H1 (cell line): ENCODE data around the gene ZFAND3. TPM values are rescaled to one million over a fixed set of nuclear protein-coding genes. Genes with fewer than 3 reads are reported as not detected.

Experiments
- CTCF ChIA-PET: fragments of 300-600 bp; sonication (Branson Sonifier 250); formaldehyde crosslinking; loops from one replicate; lab custom pipeline; 2021; ENCODE audit not compliant: partially characterized antibody; lab: Charles Lee
- POLR2A ChIA-PET: fragments of 300-600 bp; sonication (Branson Sonifier 250); formaldehyde crosslinking; loops from one replicate; lab custom pipeline; 2021; ENCODE audit warnings: inconsistent platforms; ENCODE audit not compliant: partially characterized antibody; lab: Charles Lee
- DNase-seq, 2 experiments: peaks; one replicate each; pipeline versions ENCODE4 v3.0.0 to v3.0.0-alpha.2; 2010 to 2022; ENCODE audit warnings: low spot score in 2 of 2, low read depth in 1 of 2, mixed read lengths in 1 of 2
- FAIRE-seq: peaks from 2 replicates; lab custom pipeline; 2011; peaks lifted over from hg19 to GRCh38; lab: Jason Lieb, UNC
- H2AFZ ChIP-seq: 2 replicates; pipeline ENCODE4 v1.8.1; 2012; ENCODE audit warnings: low read length, inconsistent platforms
- H2AK5ac ChIP-seq: 2 replicates; pipeline ENCODE4 v1.6.1; 2013; ENCODE audit warnings: low read depth, low read length
- H2BK120ac ChIP-seq: replicated peaks from 2 replicates; pipeline ENCODE3; 2013; ENCODE audit warnings: low read depth, low read length, inconsistent platforms
- H2BK12ac ChIP-seq: 2 replicates; pipeline ENCODE4 v1.6.1; 2013; ENCODE audit warnings: low read depth, low read length
- H2BK15ac ChIP-seq: 2 replicates; pipeline ENCODE4 v1.6.1; 2013; ENCODE audit warnings: low read length
- H2BK20ac ChIP-seq: 2 replicates; pipeline ENCODE4 v1.6.1; 2013; ENCODE audit warnings: low read length
- H2BK5ac ChIP-seq: 2 replicates; pipeline ENCODE4 v1.6.1; 2013; ENCODE audit warnings: low read depth, low read length
- H3K14ac ChIP-seq: 2 replicates; pipeline ENCODE4 v1.6.1; 2013; ENCODE audit warnings: inconsistent platforms; ENCODE audit not compliant: insufficient read length
- H3K18ac ChIP-seq: 2 replicates; pipeline ENCODE4 v1.6.1; 2013; ENCODE audit warnings: low read length; ENCODE audit errors: extremely low read depth
- H3K23ac ChIP-seq: 2 replicates; pipeline ENCODE4 v1.6.1; 2013; ENCODE audit warnings: inconsistent platforms; ENCODE audit not compliant: insufficient read length
- H3K23me2 ChIP-seq: 2 replicates; pipeline ENCODE4 v1.6.1; 2013; ENCODE audit warnings: low read depth, low read length
- H3K27ac ChIP-seq: 2 replicates; pipeline ENCODE4 v1.6.1; 2011; ENCODE audit warnings: low read depth, low read length, inconsistent platforms
- H3K27me3 ChIP-seq, 4 experiments: replicated peaks in 1 of 4; 1 replicate in 1 of 4; 2 replicates in 3 of 4; pipeline versions ENCODE4 v1.6.1 to v1.8.1; 2011 to 2013; ENCODE audit warnings: low read length in 3 of 4, mild to moderate bottlenecking in 3 of 4, inconsistent platforms in 2 of 4, mixed read lengths in 2 of 4, moderate library complexity in 1 of 4; ENCODE audit not compliant: control insufficient read depth in 3 of 4, insufficient read depth in 3 of 4; ENCODE audit errors: extremely low read depth in 1 of 4
- H3K36me3 ChIP-seq, 4 experiments: 2 replicates each; pipeline versions ENCODE4 v1.6.1 to v1.8.1; 2011 to 2013; ENCODE audit warnings: mild to moderate bottlenecking in 4 of 4, low read length in 3 of 4, moderate library complexity in 2 of 4, control low read depth in 1 of 4, inconsistent platforms in 1 of 4; ENCODE audit not compliant: insufficient read depth in 4 of 4, control insufficient read depth in 2 of 4
- H3K4ac ChIP-seq: replicated peaks from 2 replicates; pipeline ENCODE3; 2013; ENCODE audit warnings: low read length, low read depth, mixed read lengths, inconsistent platforms; ENCODE audit not compliant: insufficient read length
- H3K4me1 ChIP-seq, 4 experiments: replicated peaks in 1 of 4; 1 replicate in 1 of 4; 2 replicates in 3 of 4; pipeline versions ENCODE4 v1.6.1 to v1.8.1; 2011 to 2013; ENCODE audit warnings: low read length in 3 of 4, inconsistent platforms in 2 of 4, mixed read lengths in 1 of 4; ENCODE audit not compliant: insufficient read depth in 4 of 4, control insufficient read depth in 3 of 4
- H3K4me2 ChIP-seq, 2 experiments: 2 replicates each; pipeline versions ENCODE4 v1.6.1 to v1.8.1; 2011 to 2013; ENCODE audit warnings: low read depth in 2 of 2, low read length in 2 of 2, control low read depth in 1 of 2, inconsistent platforms in 1 of 2, mild to moderate bottlenecking in 1 of 2; ENCODE audit not compliant: insufficient read depth in 1 of 2
- H3K4me3 ChIP-seq, 4 experiments: fragments of 200-600, 300-600 bp in 1 of 4; sonication (generic), shearing (Covaris generic), sonication (Bioruptor Twin) in 1 of 4; 2 replicates each; pipeline versions ENCODE4 v1.5.1 to v1.8.1; 2011 to 2016; ENCODE audit warnings: low read length in 4 of 4, low read depth in 3 of 4, control low read depth in 2 of 4, inconsistent platforms in 2 of 4, mild to moderate bottlenecking in 2 of 4, mixed read lengths in 1 of 4, moderate library complexity in 1 of 4; ENCODE audit not compliant: insufficient read depth in 2 of 4; ENCODE audit errors: extremely low read depth in 1 of 4
- H3K56ac ChIP-seq: replicated peaks from 2 replicates; pipeline ENCODE3; 2013; ENCODE audit warnings: low read depth, mild to moderate bottlenecking, mixed read lengths, low read length, inconsistent platforms; ENCODE audit not compliant: insufficient read length
- H3K79me1 ChIP-seq: 2 replicates; pipeline ENCODE4 v1.6.1; 2013; ENCODE audit warnings: low read depth, low read length, control low read depth
- H3K79me2 ChIP-seq, 2 experiments: 2 replicates each; pipeline versions ENCODE4 v1.6.1 to v1.8.1; 2012 to 2013; ENCODE audit warnings: low read length in 2 of 2, mild to moderate bottlenecking in 2 of 2, inconsistent platforms in 1 of 2; ENCODE audit not compliant: insufficient read depth in 2 of 2, control insufficient read depth in 1 of 2
- H3K9ac ChIP-seq, 4 experiments: replicated peaks in 1 of 4; 1 replicate in 1 of 4; 2 replicates in 3 of 4; pipeline versions ENCODE4 v1.6.1 to v1.8.1; 2011 to 2013; ENCODE audit warnings: low read depth in 3 of 4, low read length in 3 of 4, control low read depth in 2 of 4, mild to moderate bottlenecking in 2 of 4, moderate library complexity in 2 of 4, inconsistent platforms in 1 of 4; ENCODE audit errors: extremely low read depth in 1 of 4
- H3K9me3 ChIP-seq, 2 experiments: 2 replicates each; pipeline versions ENCODE4 v1.6.1 to v1.8.1; 2012 to 2013; ENCODE audit warnings: mild to moderate bottlenecking in 2 of 2, moderate library complexity in 2 of 2, control low read depth in 1 of 2, inconsistent platforms in 1 of 2, low read depth in 1 of 2, low read length in 1 of 2, mixed read lengths in 1 of 2; ENCODE audit not compliant: insufficient read depth in 2 of 2
- H4K20me1 ChIP-seq, 2 experiments: replicated peaks in 1 of 2; 2 replicates each; pipeline versions ENCODE3 to v1.8.1; 2011 to 2013; ENCODE audit warnings: inconsistent platforms in 2 of 2, low read length in 2 of 2, mild to moderate bottlenecking in 1 of 2; ENCODE audit not compliant: insufficient read depth in 2 of 2, control insufficient read depth in 1 of 2
- H4K5ac ChIP-seq: 2 replicates; pipeline ENCODE4 v1.6.1; 2013; ENCODE audit warnings: low read length, low read depth, mixed read lengths, inconsistent platforms; ENCODE audit not compliant: insufficient read length
- H4K8ac ChIP-seq: 2 replicates; pipeline ENCODE4 v1.8.0; 2013; ENCODE audit warnings: mild to moderate bottlenecking, moderate library complexity, low read length, inconsistent platforms; ENCODE audit not compliant: insufficient read depth; ENCODE audit errors: extremely low read depth
- H4K91ac ChIP-seq: replicated peaks from 2 replicates; pipeline ENCODE3; 2013; ENCODE audit warnings: low read length, mixed read lengths, inconsistent platforms; ENCODE audit not compliant: insufficient read length
- EGR1 ChIP-seq: IDR thresholded peaks from 2 replicates; pipeline ENCODE4 v1.6.1; 2011; ENCODE audit warnings: low read depth, low read length, borderline replicate concordance
- NRF1 ChIP-seq: IDR thresholded peaks from 2 replicates; pipeline ENCODE4 v1.6.1; 2011; ENCODE audit warnings: mild to moderate bottlenecking, low read depth, low read length, improper control_type of control experiment
- SP2 ChIP-seq: IDR thresholded peaks from 2 replicates; pipeline ENCODE4 v1.6.1; 2012; ENCODE audit warnings: mild to moderate bottlenecking, low read length, inconsistent platforms
- TCF12 ChIP-seq: IDR thresholded peaks from 2 replicates; pipeline ENCODE4 v1.6.1; 2011; ENCODE audit warnings: low read depth, mild to moderate bottlenecking, low read length
- WGBS, 2 experiments: shearing (Covaris generic) in 1 of 2; methylation state at CpG; one replicate each; pipeline versions ENCODE4 v1.1.6 to v1.1.7; 2013 to 2015; ENCODE audit warnings: low lambda C conversion rate in 2 of 2, mixed read lengths in 2 of 2, inconsistent platforms in 1 of 2, low coverage in 1 of 2, missing lambda C conversion rate in 1 of 2; ENCODE audit not compliant: insufficient replicate concordance in 2 of 2, insufficient coverage in 1 of 2, insufficient read length in 1 of 2; ENCODE audit errors: extremely low coverage in 1 of 2, missing lambda C conversion rate in 1 of 2; 5-methylcytosine and 5-hydroxymethylcytosine counted together
- polyA plus RNA-seq, 7 experiments: library from polyadenylated mRNA; depleted of rRNA in 3 of 7; stranded (reverse) in 5 of 7; unstranded in 2 of 7; fragments of >200 nt in 5 of 7; fragments of 200-250 nt in 2 of 7; gene quantifications; 1 replicate in 5 of 7; 2 replicates in 1 of 7; 4 replicates in 1 of 7; pipeline versions ENCODE4 v1.2.1 to v1.2.3, GENCODE V29; 2011 to 2013; ENCODE audit warnings: missing spikeins in 2 of 7, mixed read lengths in 2 of 7
- total RNA-seq: library from RNA; stranded (reverse); fragmentation: NEBNext Ultra II Directional; extraction: Animal tissue kit (Norgen Biotek cat#: 25700); gene quantifications from 2 replicates; pipeline ENCODE4 v1.2.1, GENCODE V29; 2021

The ZFAND3 gene
- total and polyA plus RNA-seq, 2 of the 8 experiments (the other 6 are each of a cell fraction or from before 2014, with no cell fraction given): 13.0 to 51.3 TPM

GRCh38 chr6:38055203-38055589, 235.7 kb downstream of the ZFAND3 start:
- Histone ChIP-seq H3K27ac (no peak overlapping the region), H2BK120ac (no peak overlapping the region), H4K8ac (no peak overlapping the region), H3K36me3 (no peaks in the 10 kb centered on the region), H3K79me2 (0 out of 4 replicates have a peak, but pooled peaks cover 0 to 6% of the 10 kb centered on the region in 2 experiments), H3K9me3 (no peaks in the 10 kb centered on the region), H2BK5ac (no peak overlapping the region), H2BK15ac (no peak overlapping the region), H4K91ac (no peak overlapping the region), H4K20me1 (peaks cover 3% of the 10 kb centered on the region in 2 experiments), H4K5ac (no peak overlapping the region), H3K4ac (no peak overlapping the region), H2AK5ac (no peak overlapping the region), H3K4me2 (no peak overlapping the region; a peak in 1 of 4 replicates), H3K4me1 (peaks cover 0 to 7% (median 4%) of the 10 kb centered on the region in 4 experiments; a peak in 5 of 7 replicates), H3K18ac (no peak overlapping the region), H2BK20ac (no peak overlapping the region), H3K23me2 (no peaks in the 10 kb centered on the region), H3K9ac (no peak overlapping the region), H3K79me1 (0 out of 2 replicates have a peak, but pooled peaks cover 5% of the 10 kb centered on the region), H3K4me3 (no peak overlapping the region), H3K27me3 (no peaks in the 10 kb centered on the region), H3K23ac (no peak overlapping the region), H2AFZ (no peak overlapping the region), H3K56ac (no peak overlapping the region), H3K14ac (no peak overlapping the region), H2BK12ac (no peak overlapping the region)
- no peak for TF ChIP-seq SP2
- no peak for TF ChIP-seq EGR1
- TF ChIP-seq TCF12: no peak
- TF ChIP-seq NRF1: no peak
- ChIA-PET CTCF (interaction anchor here (0.9 to 1.3 kb wide), 2 partner anchors 21 to 296 kb away, joined by 3 read pairs; no protein-coding TSS in a partner anchor), POLR2A (interaction anchor here (1.4 kb wide), 1 partner anchor 11 kb away, joined by 3 read pairs; no protein-coding TSS in a partner anchor)
- WGBS, 2 experiments: 69% methylated on average over 1 of the region's 1 CpG; no CpG with 5 or more reads in 1 of the 2 experiments
- DNase-seq: no peak
- no peak for FAIRE-seq
